Fibroblast of villous mesenchyme (primary cell): ENCODE measurements around the gene NAGPA. TPM values are rescaled to one million over a fixed set of nuclear protein-coding genes. Genes with fewer than 3 reads are reported as not detected.

Source experiments
- DNase-seq: peaks from one replicate; pipeline ENCODE4 v3.0.0-alpha.2; 2010; ENCODE audit warnings: low read depth
- H3K4me3 ChIP-seq: 2 replicates; pipeline ENCODE4 v1.5.1; 2011; ENCODE audit warnings: low read depth, mild to moderate bottlenecking, low read length
- total RNA-seq: library from RNA; depleted of rRNA; stranded (reverse); fragments of >200 nt; gene quantifications from 2 replicates; pipeline ENCODE4 v1.2.3, GENCODE V29; 2012
- TF ChIP-seq, protein P1 (sequence below): IDR thresholded peaks from 2 replicates; pipeline ENCODE4 v1.5.1; 2012; ENCODE audit warnings: low read depth, mild to moderate bottlenecking, low read length; ENCODE audit not compliant: insufficient read depth

NAGPA gene
- total RNA-seq, 1 donor, result 17.3 TPM

DNA sequence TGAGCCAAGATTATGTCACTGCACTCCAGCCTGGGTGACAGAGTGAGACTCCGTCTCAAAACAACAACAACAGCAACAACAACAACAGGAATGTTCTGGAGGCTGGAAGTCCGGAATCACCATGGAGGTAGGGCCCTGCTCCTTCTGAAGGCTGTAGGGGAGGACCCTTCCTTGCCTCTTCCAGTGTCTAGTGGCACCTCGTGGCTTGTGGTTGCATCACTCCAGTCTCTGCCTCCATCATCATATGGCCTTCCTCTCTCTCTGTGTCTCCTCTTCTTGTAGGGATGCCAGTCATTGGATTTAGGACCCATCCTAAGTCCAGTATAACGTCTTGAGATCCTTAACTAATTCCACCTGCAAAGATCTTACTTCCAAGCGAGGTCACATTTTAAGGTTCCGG, 14.0 kb downstream of the NAGPA start:
- DNase-seq, result no peak
- TF ChIP-seq, protein P1, sequence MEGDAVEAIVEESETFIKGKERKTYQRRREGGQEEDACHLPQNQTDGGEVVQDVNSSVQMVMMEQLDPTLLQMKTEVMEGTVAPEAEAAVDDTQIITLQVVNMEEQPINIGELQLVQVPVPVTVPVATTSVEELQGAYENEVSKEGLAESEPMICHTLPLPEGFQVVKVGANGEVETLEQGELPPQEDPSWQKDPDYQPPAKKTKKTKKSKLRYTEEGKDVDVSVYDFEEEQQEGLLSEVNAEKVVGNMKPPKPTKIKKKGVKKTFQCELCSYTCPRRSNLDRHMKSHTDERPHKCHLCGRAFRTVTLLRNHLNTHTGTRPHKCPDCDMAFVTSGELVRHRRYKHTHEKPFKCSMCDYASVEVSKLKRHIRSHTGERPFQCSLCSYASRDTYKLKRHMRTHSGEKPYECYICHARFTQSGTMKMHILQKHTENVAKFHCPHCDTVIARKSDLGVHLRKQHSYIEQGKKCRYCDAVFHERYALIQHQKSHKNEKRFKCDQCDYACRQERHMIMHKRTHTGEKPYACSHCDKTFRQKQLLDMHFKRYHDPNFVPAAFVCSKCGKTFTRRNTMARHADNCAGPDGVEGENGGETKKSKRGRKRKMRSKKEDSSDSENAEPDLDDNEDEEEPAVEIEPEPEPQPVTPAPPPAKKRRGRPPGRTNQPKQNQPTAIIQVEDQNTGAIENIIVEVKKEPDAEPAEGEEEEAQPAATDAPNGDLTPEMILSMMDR, result no peak
- no peak overlapping the region for H3K4me3 ChIP-seq

DNA sequence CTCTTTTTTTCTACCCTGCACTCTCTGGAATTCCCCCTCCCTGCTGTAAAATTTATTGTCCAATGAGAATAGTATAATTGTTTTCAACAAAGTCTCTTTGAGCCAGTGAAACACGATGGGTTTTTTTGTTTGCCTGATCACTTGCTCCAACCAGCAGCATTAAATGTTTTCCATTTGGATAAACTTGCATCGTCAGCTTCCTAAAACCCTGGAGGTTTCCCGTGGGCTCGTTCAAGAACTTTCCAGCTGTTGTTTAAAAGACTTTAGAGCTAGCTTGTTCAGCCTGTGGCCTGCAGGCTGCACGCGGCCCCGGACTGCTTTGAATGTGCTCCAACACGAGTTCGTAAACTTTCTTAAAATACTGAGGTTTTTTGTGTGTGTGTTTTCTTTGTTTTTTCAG, 14.9 kb downstream of the NAGPA start:
- TF ChIP-seq, protein P1, result no peak
- no peak overlapping the region for H3K4me3 ChIP-seq
- DNase-seq, result no peak

DNA sequence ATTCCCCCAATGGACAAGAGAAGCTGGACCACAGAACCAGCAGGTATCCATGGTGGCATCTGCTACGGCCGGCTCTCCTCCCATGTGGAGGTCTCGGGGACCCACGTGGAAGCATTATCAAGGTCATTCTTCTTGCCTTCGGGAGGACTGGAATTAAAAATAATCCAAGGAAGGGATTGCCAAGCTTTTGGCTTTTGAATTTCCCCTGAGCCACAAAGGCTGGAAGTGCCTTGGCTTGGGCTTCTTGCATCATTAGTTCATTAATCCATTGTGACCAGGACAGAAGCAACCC, 16.1 kb downstream of the NAGPA start:
- TF ChIP-seq, protein P1, result no peak
- H3K4me3 ChIP-seq, result no peak overlapping the region

DNA sequence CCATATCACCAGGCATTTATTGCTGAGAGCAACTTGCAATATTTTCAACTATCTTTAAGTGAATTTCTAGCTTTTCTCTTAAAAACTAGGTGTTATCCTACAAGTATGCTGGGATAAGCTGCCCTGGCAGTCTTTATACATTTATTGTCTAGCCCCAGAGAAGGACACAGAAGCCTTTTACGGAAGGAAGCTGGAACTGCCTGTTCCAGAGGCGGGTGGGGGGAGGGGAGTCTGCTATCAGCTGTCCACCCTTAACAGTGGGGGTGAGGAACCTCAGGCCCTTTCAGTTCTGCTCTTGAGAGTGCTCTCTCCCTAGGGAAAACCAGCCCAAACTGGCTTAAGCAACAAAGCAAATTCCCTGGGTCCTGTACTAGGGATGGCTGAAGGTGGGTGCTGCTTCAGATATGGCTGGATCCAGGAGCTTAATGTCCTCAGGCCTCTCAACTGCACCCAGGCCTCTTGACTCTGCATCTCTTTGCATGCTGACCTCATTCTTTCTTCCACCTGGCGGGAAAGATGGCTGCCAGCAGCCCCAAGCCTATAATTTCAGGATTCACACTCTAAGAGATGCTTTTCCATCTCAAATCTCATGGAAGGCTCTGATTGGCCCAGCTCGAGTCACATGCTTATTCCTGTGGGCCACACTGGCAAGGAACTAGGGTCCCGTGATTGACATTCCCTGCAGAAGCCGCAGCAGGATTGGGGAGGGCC, 16.6 kb downstream of the NAGPA start:
- DNase-seq, result no peak
- TF ChIP-seq, protein P1, result no peak
- no peak overlapping the region for H3K4me3 ChIP-seq

More for the DNA sequence above, 16.1 kb downstream of the NAGPA start:
- no peak for DNase-seq

DNA sequence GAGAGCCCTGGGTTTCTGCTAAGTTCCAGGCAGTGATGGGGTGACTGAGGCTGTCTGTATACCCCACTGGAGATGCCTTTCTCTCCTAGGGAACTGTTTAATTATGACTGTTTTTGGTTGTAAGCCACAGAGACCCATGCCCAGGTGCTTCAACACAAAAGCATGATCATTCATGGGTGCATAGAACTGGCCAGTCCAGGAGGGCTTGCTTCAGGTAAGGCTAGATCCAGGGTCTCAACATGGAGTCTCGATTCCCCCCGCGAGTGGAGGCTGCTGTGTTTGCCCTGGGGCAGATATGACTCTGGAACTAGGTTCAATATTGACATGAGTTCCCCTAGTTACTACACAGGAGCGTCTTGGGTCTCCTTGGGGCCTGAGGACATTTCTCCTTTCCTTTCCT, 17.8 kb downstream of the NAGPA start:
- TF ChIP-seq, protein P1, result no peak
- H3K4me3 ChIP-seq, result no peak overlapping the region
- no peak for DNase-seq

DNA sequence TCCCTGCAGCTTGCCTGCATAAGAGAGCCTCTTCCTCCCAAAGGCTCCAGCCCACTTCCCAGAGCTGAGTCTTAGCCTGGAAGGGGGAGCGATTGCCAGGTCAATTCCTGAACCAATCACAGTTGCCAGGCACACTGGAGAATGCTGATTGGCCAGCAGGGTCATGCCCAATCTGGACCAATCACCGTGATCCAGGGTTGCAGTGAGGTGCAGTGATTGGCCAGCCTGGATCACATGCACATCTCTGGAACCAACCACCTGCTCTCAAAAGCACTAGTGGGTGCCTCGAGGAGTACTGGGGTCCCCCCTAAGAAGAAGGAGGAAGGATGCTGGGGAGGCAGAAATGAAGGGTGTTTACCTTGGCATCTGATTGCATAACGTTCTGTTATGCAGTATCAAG, 18.4 kb downstream of the NAGPA start:
- no peak for DNase-seq
- TF ChIP-seq, protein P1, result no peak
- H3K4me3 ChIP-seq, result no peak overlapping the region

DNA sequence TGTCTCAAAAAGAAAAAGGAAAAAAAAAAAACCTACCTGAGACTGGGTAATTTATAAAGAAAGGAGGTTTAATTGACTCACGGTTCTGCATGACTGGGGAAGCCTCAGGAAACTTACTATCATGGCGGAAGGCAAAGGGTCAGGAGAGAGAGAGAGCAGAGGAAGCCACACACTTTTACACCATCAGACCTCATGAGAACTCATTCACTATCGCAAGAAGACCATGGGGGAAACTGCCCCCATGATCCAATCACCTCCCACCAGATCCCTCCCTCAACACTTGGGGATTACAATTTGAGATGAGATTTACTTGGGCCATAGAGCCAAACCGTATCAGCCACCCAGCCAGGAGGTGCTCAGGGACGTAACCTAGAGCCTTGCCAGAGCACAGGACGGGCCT, 20.8 kb downstream of the NAGPA start:
- no peak for DNase-seq
- H3K4me3 ChIP-seq, result no peak overlapping the region
- TF ChIP-seq, protein P1, result no peak
